A549 treated with DMSO at 1 μM for 4 hours (cell line): ENCODE measurements around the gene ACSS3. TPM values are rescaled to one million over a fixed set of nuclear protein-coding genes. Genes with fewer than 3 reads are reported as not detected.

Experiments used
- total RNA-seq: library from RNA; stranded (reverse); fragments of 200-300 nt; extraction: Qiagen RNA extraction; gene quantifications from 5 replicates; pipeline ENCODE4 v1.2.3, GENCODE V29; 2022; ENCODE audit warnings: low read depth

ACSS3 gene, protein sequence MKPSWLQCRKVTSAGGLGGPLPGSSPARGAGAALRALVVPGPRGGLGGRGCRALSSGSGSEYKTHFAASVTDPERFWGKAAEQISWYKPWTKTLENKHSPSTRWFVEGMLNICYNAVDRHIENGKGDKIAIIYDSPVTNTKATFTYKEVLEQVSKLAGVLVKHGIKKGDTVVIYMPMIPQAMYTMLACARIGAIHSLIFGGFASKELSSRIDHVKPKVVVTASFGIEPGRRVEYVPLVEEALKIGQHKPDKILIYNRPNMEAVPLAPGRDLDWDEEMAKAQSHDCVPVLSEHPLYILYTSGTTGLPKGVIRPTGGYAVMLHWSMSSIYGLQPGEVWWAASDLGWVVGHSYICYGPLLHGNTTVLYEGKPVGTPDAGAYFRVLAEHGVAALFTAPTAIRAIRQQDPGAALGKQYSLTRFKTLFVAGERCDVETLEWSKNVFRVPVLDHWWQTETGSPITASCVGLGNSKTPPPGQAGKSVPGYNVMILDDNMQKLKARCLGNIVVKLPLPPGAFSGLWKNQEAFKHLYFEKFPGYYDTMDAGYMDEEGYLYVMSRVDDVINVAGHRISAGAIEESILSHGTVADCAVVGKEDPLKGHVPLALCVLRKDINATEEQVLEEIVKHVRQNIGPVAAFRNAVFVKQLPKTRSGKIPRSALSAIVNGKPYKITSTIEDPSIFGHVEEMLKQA
- 0.03 to 0.07 TPM in 2 of 5 replicates, not detected in the others for total RNA-seq

DNA sequence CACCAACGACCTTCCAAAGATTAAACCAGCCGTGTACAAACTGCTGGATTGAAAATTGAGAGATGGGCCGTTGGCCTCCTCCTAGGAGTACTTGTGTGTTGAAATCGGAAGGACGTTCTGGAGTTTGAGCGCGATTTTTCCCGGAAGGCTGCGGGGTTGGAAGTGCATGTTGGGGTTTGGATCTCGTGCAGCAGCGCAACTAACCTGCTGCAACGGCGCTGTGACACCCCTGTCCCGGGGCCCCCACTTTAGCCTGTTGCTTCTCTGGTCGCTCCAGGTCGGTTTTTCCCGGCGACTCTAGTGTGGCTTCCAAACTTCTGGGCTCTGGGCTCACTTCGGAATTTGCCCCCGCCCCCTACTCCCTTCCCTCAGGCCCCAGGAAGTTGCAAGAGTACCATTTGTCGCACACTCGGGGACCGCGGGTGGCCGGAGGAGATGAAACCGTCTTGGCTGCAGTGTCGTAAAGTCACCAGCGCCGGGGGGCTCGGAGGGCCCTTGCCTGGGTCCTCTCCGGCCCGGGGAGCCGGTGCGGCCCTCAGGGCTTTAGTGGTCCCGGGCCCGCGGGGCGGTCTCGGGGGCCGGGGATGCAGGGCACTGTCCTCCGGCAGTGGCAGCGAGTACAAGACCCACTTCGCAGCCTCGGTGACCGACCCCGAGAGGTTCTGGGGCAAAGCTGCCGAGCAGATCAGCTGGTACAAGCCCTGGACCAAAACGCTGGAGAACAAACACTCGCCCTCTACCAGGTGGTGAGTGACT is at the start of gene ACSS3:
TSS of gene ACSS3 (plus strand) at position 394 of the 756 bp plus-strand sequence. CDS start at position 436, 42 bp downstream.

Other genes with a start within 250 kb of the ACSS3 start
- 0.18 to 0.62 TPM (median 0.46 TPM) in 5 replicates for gene LIN7A, start 140.1 kb upstream of the ACSS3 start, total RNA-seq